Vagina (tissue), 2 donors: ENCODE measurements around the gene STAP2. TPM values are rescaled to one million over a fixed set of nuclear protein-coding genes. Genes with fewer than 3 reads are reported as not detected.

Source experiments
- DNase-seq, 2 donors: peaks; one replicate each; pipeline ENCODE4 v3.0.0-alpha.2; 2017; ENCODE audit errors: extremely low spot score in 2 of 2
- H3K27ac ChIP-seq: fragments of 200-600 bp; sonication (generic); one replicate; pipeline ENCODE4 v1.5.1; 2019
- H3K27me3 ChIP-seq: fragments of 200-600 bp; sonication (generic); one replicate; pipeline ENCODE4 v1.5.1; 2019
- H3K36me3 ChIP-seq, 2 donors: fragments of 200-600 bp; sonication (generic); one replicate each; pipeline ENCODE4 v1.5.1; 2017 to 2019
- H3K4me1 ChIP-seq: fragments of 200-600 bp; sonication (generic); one replicate; pipeline ENCODE4 v1.5.1; 2019
- H3K4me3 ChIP-seq, 2 donors: fragments of 200-600 bp; sonication (generic); 1 replicate in 1 of 2; 2 replicates in 1 of 2; pipeline ENCODE4 v1.5.1; 2016 to 2019
- H3K9me3 ChIP-seq: fragments of 200-600 bp; sonication (generic); one replicate; pipeline ENCODE4 v1.5.1; 2019
- POLR2A ChIP-seq, 2 donors: fragments of 450-650 bp; IDR thresholded peaks; one replicate each; pipeline ENCODE4 v1.6.1; 2017; ENCODE audit warnings: antibody characterized with exemption in 2 of 2, mild to moderate bottlenecking in 2 of 2, moderate library complexity in 2 of 2
- POLR2AphosphoS5 ChIP-seq, 2 donors: sonication (generic); formaldehyde crosslinking; IDR thresholded peaks; one replicate each; pipeline ENCODE4 v1.9.0; 2017; ENCODE audit warnings: antibody characterized with exemption in 2 of 2, mild to moderate bottlenecking in 2 of 2, low read depth in 1 of 2; ENCODE audit not compliant: insufficient read depth in 1 of 2
- intact Hi-C: fragments of 100-400 bp; cut with DNase I; formaldehyde crosslinking; loops from one replicate; pipeline ENCODE4 v1.15.1; 2023
- total RNA-seq: library from RNA; depleted of rRNA; stranded (reverse); fragments of >200 nt; gene quantifications from one replicate; pipeline ENCODE4 v1.2.3, GENCODE V29; 2016
- TF ChIP-seq, protein P1 (sequence below), 3 experiments: fragments of 450-650 bp in 2 of 3; fragments of 200-600 bp in 1 of 3; sonication (generic) in 1 of 3; IDR thresholded peaks; one replicate each; pipeline ENCODE4 v1.5.1; 2017 to 2019; ENCODE audit warnings: antibody characterized with exemption in 3 of 3, mild to moderate bottlenecking in 2 of 3, moderate library complexity in 2 of 3

The STAP2 gene
- total RNA-seq, 1 donor from 2014 or later: 29.2 TPM

DNA sequence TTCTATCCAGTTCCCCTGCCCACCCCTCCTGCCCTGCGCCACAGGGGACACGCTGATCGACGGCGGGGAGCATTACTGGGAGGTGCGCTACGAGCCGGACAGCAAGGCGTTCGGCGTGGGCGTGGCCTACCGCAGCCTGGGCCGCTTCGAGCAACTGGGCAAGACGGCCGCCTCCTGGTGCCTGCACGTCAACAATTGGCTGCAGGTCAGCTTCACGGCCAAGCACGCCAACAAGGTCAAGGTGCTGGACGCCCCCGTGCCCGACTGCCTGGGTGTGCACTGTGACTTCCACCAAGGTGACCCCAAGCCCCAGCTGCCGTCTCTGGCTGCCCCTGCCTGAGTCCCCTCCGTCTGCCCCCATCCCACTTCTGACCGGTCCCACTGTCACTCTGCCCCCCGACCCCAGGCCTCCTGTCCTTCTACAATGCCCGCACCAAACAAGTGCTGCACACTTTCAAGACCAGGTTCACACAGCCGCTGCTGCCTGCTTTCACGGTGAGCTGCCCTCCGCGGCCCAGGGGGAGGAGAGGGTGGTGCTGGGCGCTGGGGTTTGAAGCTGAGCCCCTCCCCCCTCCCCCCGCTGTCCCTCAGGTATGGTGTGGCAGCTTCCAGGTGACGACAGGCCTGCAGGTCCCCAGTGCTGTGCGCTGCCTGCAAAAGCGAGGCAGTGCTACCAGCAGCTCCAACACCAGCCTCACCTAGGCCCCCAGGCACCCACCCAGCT, 15.5 kb downstream of the STAP2 start:
- Histone ChIP-seq H3K4me1 (peaks cover 13% of the 10 kb centered on the region), H3K4me3 (no peak overlapping the region), H3K36me3 (no peaks in the 10 kb centered on the region), H3K27me3 (no peaks in the 10 kb centered on the region), H3K9me3 (no peaks in the 10 kb centered on the region), H3K27ac (no peak overlapping the region)
- DNase-seq: no peak
- intact Hi-C loops: no loop called here
- TF ChIP-seq POLR2AphosphoS5 (IDR thresholded peaks at IDR 0.05; ENCODE audit: insufficient read depth in 1 of 2, low read depth in 1 of 2) (no peak), POLR2A (IDR thresholded peaks at IDR 0.05) (no peak)
- TF ChIP-seq, protein P1, sequence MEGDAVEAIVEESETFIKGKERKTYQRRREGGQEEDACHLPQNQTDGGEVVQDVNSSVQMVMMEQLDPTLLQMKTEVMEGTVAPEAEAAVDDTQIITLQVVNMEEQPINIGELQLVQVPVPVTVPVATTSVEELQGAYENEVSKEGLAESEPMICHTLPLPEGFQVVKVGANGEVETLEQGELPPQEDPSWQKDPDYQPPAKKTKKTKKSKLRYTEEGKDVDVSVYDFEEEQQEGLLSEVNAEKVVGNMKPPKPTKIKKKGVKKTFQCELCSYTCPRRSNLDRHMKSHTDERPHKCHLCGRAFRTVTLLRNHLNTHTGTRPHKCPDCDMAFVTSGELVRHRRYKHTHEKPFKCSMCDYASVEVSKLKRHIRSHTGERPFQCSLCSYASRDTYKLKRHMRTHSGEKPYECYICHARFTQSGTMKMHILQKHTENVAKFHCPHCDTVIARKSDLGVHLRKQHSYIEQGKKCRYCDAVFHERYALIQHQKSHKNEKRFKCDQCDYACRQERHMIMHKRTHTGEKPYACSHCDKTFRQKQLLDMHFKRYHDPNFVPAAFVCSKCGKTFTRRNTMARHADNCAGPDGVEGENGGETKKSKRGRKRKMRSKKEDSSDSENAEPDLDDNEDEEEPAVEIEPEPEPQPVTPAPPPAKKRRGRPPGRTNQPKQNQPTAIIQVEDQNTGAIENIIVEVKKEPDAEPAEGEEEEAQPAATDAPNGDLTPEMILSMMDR (IDR thresholded peaks at IDR 0.05): no peak

DNA sequence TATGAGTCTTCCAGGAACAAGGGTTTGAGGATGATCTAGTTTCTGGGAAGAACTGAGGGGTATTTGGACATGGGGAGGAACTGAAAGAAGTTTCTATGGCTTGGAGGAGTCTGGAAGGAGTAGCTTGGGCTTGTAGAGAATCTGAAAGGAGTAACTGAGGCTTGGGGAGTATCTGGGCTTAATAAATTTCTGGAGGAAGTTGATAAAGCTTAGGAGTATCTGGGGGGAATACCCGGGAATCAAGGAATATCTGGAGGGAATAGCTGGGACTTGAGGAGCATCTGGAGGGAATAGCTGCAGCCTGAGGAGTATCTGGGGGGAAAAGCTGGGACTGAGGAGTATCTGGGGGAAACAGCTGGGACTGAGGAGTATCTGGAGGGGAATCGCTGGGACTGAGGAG, 18.2 kb downstream of the STAP2 start:
- TF ChIP-seq POLR2AphosphoS5 (IDR thresholded peaks at IDR 0.05; ENCODE audit: insufficient read depth in 1 of 2, low read depth in 1 of 2) (no peak), POLR2A (IDR thresholded peaks at IDR 0.05) (no peak)
- TF ChIP-seq, protein P1 (IDR thresholded peaks at IDR 0.05): no peak
- Histone ChIP-seq H3K4me3 (no peak overlapping the region), H3K4me1 (no peaks in the 10 kb centered on the region), H3K9me3 (no peaks in the 10 kb centered on the region), H3K36me3 (no peaks in the 10 kb centered on the region), H3K27ac (no peak overlapping the region), H3K27me3 (no peaks in the 10 kb centered on the region)
- no peak for DNase-seq
- intact Hi-C loops: no loop called here

- no peaks in the 10 kb centered on the region for H3K36me3 ChIP-seq
- no peaks in the 10 kb centered on the region for H3K4me1 ChIP-seq
- intact Hi-C loops: no loop called here
- H3K27ac ChIP-seq: no peak overlapping the region
- TF ChIP-seq, protein P1 (IDR thresholded peaks at IDR 0.05): no peak
- TF ChIP-seq POLR2AphosphoS5 (IDR thresholded peaks at IDR 0.05; ENCODE audit: insufficient read depth in 1 of 2, low read depth in 1 of 2): no peak
- no peak for TF ChIP-seq POLR2A (IDR thresholded peaks at IDR 0.05)
- H3K9me3 ChIP-seq: no peaks in the 10 kb centered on the region
- no peaks in the 10 kb centered on the region for H3K27me3 ChIP-seq
- DNase-seq: no peak
- no peak overlapping the region for H3K4me3 ChIP-seq
These were observed 19.4 kb downstream of the STAP2 start for GRCh38 chr19:4319067-4319718.

GRCh38 chr19:4318460-4318859, 20.2 kb downstream of the STAP2 start:
- TF ChIP-seq, protein P1 (IDR thresholded peaks at IDR 0.05): no peak
- no peak for TF ChIP-seq POLR2A (IDR thresholded peaks at IDR 0.05)
- TF ChIP-seq POLR2AphosphoS5 (IDR thresholded peaks at IDR 0.05; ENCODE audit: insufficient read depth in 1 of 2, low read depth in 1 of 2): no peak
- intact Hi-C loops: no loop called here
- H3K36me3 ChIP-seq: no peaks in the 10 kb centered on the region

DNA sequence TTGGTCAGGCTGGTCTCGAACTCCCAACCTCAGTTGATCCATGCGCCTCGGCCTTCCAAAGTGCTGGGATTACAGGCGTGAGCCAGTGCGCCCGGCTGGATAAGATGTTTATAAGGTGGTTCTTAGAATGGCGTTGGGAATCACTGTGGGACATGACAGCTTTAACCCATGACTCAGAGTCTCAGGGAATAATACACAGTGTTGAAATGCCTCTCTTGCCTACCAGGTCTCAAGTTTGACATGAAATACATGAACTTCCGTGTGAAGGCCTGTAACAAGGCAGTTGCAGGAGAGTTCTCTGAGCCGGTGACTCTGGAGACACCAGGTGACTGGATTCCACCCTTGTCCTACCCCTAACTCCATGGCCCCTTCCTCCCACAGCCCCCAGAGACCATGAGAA, 21.7 kb downstream of the STAP2 start:
- no peak for DNase-seq
- Histone ChIP-seq H3K4me3 (no peak overlapping the region), H3K27ac (no peak overlapping the region), H3K4me1 (no peaks in the 10 kb centered on the region), H3K9me3 (no peaks in the 10 kb centered on the region), H3K36me3 (no peaks in the 10 kb centered on the region), H3K27me3 (no peaks in the 10 kb centered on the region)
- intact Hi-C loops: no loop called here
- TF ChIP-seq POLR2A (IDR thresholded peaks at IDR 0.05) (no peak), POLR2AphosphoS5 (IDR thresholded peaks at IDR 0.05; ENCODE audit: insufficient read depth in 1 of 2, low read depth in 1 of 2) (no peak)
- TF ChIP-seq, protein P1 (IDR thresholded peaks at IDR 0.05): no peak

More at GRCh38 chr19:4318460-4318859, 20.2 kb downstream of the STAP2 start:
- H3K27ac ChIP-seq: no peak overlapping the region
- no peaks in the 10 kb centered on the region for H3K27me3 ChIP-seq
- no peak for DNase-seq
- no peaks in the 10 kb centered on the region for H3K4me1 ChIP-seq
- no peak overlapping the region for H3K4me3 ChIP-seq
- no peaks in the 10 kb centered on the region for H3K9me3 ChIP-seq
